HG03025 (cell line): ENCODE data around the gene ADAMTS6.

Experiments
- ATAC-seq: cut with Tn5 transposase; IDR thresholded peaks from one replicate; pipeline ENCODE4 v1.9.1; 2021; ENCODE audit warnings: mild to moderate bottlenecking, moderate library complexity; ENCODE audit not compliant: unreplicated experiment, low FRiP score

ADAMTS6 gene

GRCh38 chr5:65121880-65122436, 359.8 kb downstream of the ADAMTS6 start:
- ATAC-seq, result no peak

GRCh38 chr5:65120371-65120967, 361.3 kb downstream of the ADAMTS6 start:
- no peak for ATAC-seq

GRCh38 chr5:65117525-65117924, 364.2 kb downstream of the ADAMTS6 start:
- ATAC-seq, result no peak

- no peak for ATAC-seq
Measured at GRCh38 chr5:65113771-65114170, 367.9 kb downstream of the ADAMTS6 start.

GRCh38 chr5:65111961-65112658, 369.6 kb downstream of the ADAMTS6 start:
- no peak for ATAC-seq

- no peak for ATAC-seq
Measured at GRCh38 chr5:65108786-65109743, 372.7 kb downstream of the ADAMTS6 start.

- no peak for ATAC-seq
Measured at GRCh38 chr5:65105301-65105700, 376.4 kb downstream of the ADAMTS6 start.

- ATAC-seq, result no peak
Measured at GRCh38 chr5:65104831-65105230, 376.9 kb downstream of the ADAMTS6 start.

- ATAC-seq, result no peak
Measured at GRCh38 chr5:65103756-65104440, 377.8 kb downstream of the ADAMTS6 start.

GRCh38 chr5:65102976-65103711, 378.6 kb downstream of the ADAMTS6 start:
- peak; percentile 81 for ATAC-seq

GRCh38 chr5:65102371-65102975, 379.2 kb downstream of the ADAMTS6 start:
- ATAC-seq, result no peak

- ATAC-seq, result no peak
Measured at GRCh38 chr5:65101632-65102100, 380.1 kb downstream of the ADAMTS6 start.

- no peak for ATAC-seq
Measured at GRCh38 chr5:65100911-65101631, 380.6 kb downstream of the ADAMTS6 start.
